Suppressor macrophage (primary cell): ENCODE data around the gene RMC1.
"Not testable (repeated sequence)": the region's sequence is repeated elsewhere in the genome, so short reads cannot be mapped to it uniquely, and the experiment has no call there.

Experiments used
- DNase-seq, 4 experiments: peaks; one replicate each; pipeline ENCODE4 v3.0.0-alpha.2; 2020 to 2022
- total RNA-seq, 17 experiments: gene quantifications; one replicate each; lab custom pipeline; 2026; ENCODE audit warnings: mixed read lengths in 6 of 17, inconsistent platforms in 3 of 17; lab: John Stamatoyannopoulos, UW

Gene RMC1
- total RNA-seq, result 30.6 to 47.9 (median 37.9) reads per million in 17 experiments

GRCh38 chr18:23503038-23503962 is at the start of gene RMC1:
TSS of gene RMC1 (plus strand) at chr18:23503511. CDS start at chr18:23503619, 108 bp downstream.
- DNase-seq, result peak; percentile 97 to 99 (median 98)

- peak in 3 of 4 experiments; percentile 17 to 35 (median 25) for DNase-seq
These were observed 49.6 kb upstream of the RMC1 start for GRCh38 chr18:23453680-23454058.

GRCh38 chr18:23456835-23457234 is 46.5 kb upstream of the RMC1 start:
- DNase-seq, result no peak

GRCh38 chr18:23458830-23459529 is 44.3 kb upstream of the RMC1 start:
- no peak for DNase-seq

- no peak for DNase-seq
These were observed 43.8 kb upstream of the RMC1 start for GRCh38 chr18:23459530-23459921.

GRCh38 chr18:23460285-23461273 is 42.7 kb upstream of the RMC1 start:
- no peak for DNase-seq

- DNase-seq, result peak in 3 of 4 experiments; percentile 10 to 60 (median 25)
These were observed 40.4 kb upstream of the RMC1 start for GRCh38 chr18:23462876-23463275.

GRCh38 chr18:23468753-23469459 is 34.4 kb upstream of the RMC1 start:
- DNase-seq, result no peak

GRCh38 chr18:23470620-23471387 is 32.5 kb upstream of the RMC1 start:
- no peak for DNase-seq

GRCh38 chr18:23471486-23471885 is 31.8 kb upstream of the RMC1 start:
- no peak for DNase-seq

GRCh38 chr18:23479829-23480505 is 23.3 kb upstream of the RMC1 start:
- DNase-seq, result peak; percentile 30 to 83 (median 64)

GRCh38 chr18:23484561-23485182 is 18.6 kb upstream of the RMC1 start:
- DNase-seq, result no peak

GRCh38 chr18:23485386-23485785 is 17.9 kb upstream of the RMC1 start:
- DNase-seq, result no peak

- peak; percentile 49 to 59 (median 53) for DNase-seq
These were observed 15.4 kb upstream of the RMC1 start for GRCh38 chr18:23487738-23488570.

- not testable (repeated sequence) for DNase-seq
These were observed 13.7 kb upstream of the RMC1 start for GRCh38 chr18:23489586-23489985.

GRCh38 chr18:23493654-23494053 is 9.7 kb upstream of the RMC1 start:
- DNase-seq, result no peak

GRCh38 chr18:23494992-23495391 is 8.3 kb upstream of the RMC1 start:
- DNase-seq, result no peak

GRCh38 chr18:23495723-23496440 is 7.4 kb upstream of the RMC1 start:
- no peak for DNase-seq
